ENCODE data around the gene ST3GAL3.

DNA sequence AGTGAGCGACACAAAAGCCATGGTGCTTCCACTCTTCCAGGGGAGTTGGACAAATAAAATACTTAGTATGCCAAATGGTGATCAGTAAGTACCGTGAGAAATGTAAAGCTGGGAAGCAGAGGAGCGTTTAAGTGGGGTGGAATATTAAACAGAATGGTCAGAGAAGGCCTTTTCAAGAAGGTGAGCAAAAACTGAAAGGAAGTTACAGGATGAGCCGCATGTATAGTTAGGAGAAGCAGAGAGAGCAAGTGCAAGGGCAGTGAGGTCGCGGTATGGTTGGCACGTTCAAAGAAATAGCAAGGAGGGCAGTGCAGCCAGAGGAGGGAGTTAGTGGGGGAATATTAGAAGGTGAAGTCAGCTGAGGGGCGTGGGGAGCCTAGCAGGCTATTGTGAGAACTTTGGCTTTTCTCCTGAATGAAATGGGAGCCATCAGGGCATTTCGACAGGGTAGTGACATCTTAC lies 266.7 kb downstream of the ST3GAL3 start:
- TF ChIP-seq, protein P1, sequence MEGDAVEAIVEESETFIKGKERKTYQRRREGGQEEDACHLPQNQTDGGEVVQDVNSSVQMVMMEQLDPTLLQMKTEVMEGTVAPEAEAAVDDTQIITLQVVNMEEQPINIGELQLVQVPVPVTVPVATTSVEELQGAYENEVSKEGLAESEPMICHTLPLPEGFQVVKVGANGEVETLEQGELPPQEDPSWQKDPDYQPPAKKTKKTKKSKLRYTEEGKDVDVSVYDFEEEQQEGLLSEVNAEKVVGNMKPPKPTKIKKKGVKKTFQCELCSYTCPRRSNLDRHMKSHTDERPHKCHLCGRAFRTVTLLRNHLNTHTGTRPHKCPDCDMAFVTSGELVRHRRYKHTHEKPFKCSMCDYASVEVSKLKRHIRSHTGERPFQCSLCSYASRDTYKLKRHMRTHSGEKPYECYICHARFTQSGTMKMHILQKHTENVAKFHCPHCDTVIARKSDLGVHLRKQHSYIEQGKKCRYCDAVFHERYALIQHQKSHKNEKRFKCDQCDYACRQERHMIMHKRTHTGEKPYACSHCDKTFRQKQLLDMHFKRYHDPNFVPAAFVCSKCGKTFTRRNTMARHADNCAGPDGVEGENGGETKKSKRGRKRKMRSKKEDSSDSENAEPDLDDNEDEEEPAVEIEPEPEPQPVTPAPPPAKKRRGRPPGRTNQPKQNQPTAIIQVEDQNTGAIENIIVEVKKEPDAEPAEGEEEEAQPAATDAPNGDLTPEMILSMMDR (IDR thresholded peaks at IDR 0.05; ENCODE audit: insufficient read depth, low read depth, low read length) = no peak
- TF ChIP-seq EZH2 (IDR thresholded peaks at IDR 0.05; ENCODE audit: insufficient read depth, low read length) = no peak

Data from astrocyte (in vitro differentiated cells and primary cell).